CD4-positive, alpha-beta T cell treated with Interleukin-15 for 1 hour (primary cell): ENCODE results near the gene ANKRD10.
"Not testable (repeated sequence)": the region's sequence is repeated elsewhere in the genome, so short reads cannot be mapped to it uniquely, and the experiment has no call there.

ENCODE experiments used
- DNase-seq: peaks from one replicate; pipeline ENCODE4 v3.0.0-alpha.2; 2020

The ANKRD10 gene

DNA sequence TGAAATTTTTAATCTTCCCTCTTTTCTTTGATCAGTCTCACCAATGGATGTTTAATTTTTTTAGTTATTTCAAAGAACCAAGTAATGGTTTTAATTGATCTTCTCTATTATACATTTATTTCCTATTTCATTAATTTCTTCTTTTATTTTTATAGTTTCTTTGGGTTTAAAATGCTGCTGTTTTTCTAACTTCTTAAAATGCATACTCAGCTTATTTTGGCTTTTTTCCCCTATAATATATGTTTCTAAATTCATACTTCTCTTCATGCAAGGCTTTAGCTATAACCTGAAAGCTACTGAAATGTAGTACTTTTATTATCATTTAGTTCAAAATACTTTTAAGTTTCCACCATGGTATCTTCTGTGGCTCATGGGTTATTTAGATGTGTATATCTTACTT, 53.9 kb downstream of the ANKRD10 start:
- no peak for DNase-seq

GRCh38 chr13:110856942-110857835, 57.7 kb downstream of the ANKRD10 start:
- no peak for DNase-seq

DNA sequence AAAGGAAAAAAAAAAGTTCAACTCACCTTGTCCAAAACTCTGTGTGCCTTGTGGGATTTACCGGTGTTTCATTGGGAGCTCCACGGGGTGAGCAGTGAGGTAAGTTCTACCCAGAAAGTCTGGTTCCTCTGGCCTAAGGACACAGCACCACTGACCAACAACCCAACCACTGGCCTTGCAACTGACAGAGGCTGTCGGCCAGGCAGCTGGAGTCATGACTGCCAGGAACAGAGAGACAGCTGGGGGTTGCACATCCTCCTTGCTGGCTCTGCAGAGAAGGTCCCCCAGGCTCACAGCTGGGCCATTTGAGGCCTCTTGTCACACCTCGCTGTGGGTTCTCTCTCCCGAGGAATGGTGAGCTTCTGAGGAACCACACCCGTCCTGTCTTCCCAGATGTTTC, 59.5 kb downstream of the ANKRD10 start:
- DNase-seq: no peak

GRCh38 chr13:110854866-110855265, 60.0 kb downstream of the ANKRD10 start:
- no peak for DNase-seq

DNA sequence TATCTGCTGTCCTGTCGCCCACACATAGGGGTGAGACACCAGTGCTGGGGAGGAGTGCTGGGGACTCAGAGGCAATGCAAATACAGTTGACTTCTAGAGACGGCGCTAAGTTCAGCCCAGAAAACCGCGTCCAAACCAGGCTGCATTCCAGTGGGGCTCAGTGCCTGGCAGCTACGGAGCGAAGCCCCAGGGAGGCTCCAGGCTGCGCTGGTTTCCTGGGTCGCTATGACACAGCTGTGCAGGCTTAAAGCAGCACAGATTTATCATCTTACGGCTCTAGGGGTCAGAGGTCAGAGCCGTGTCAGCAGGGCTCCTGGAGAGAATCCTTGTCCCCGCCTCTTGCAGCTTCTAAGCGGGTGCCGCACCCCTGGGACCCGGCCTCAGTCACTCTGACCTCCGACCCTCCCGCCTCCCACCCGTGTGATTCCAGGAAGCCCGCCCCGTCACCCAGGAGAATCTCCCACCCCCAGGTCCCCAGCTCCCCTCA, 61.6 kb downstream of the ANKRD10 start:
- no peak for DNase-seq

DNA sequence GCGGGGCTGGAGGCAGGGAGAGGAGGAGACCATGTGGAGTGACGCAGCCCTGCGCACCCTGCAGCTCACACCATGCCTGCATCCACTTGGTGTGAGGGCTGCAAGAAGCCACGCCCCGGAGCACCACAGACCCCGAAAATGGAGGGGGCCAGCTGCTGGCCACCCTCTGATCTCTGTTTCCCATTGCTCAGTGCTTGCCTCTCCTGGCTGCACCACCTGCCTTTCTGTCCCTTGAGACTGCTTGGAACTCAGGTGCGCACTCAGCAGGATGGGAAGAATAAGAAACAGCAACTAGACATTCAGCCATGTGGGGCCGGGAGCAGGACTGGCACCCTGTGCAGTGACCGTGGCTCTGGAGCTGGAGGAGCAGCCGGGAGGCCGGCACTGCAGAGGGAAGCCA, 64.0 kb downstream of the ANKRD10 start:
- no peak for DNase-seq

- DNase-seq: no peak
These were observed 64.9 kb downstream of the ANKRD10 start for GRCh38 chr13:110850006-110850405.

DNA sequence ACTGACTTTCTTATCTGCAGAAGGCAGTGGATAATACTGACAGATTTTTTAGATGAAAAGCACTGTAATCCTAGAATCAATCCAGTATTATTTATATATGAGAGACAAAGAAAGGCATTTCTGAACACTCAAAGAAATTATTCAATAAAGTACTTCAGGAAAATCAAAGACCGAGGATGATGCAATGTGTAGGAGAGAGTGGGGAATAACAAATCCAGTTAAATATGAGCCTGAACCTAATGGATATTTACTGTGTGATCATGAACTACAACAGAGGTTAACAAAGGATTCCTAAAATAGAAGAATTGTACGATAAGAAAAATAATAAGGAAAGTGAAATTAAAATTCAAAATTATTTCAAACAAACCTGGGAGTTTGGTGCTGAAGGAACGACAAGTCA, 69.3 kb downstream of the ANKRD10 start:
- no peak for DNase-seq

DNA sequence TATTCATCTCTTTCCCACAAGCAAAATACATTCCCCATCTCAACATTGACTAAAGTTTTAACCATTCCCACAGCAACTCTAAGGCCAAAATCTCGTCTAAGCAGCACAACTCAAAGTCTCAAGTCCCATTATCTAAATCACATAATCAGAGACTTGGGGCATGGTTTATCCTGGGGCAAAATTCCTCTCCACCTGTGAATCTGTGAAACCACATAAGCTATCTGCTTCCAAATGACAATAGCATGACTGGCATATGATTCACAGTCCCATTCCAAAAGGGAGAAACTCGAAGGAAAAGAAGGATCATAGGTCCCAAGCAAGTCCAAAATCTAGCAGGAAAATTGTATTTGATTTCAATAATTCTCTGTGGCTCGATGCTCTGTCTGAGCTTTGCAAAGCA, 73.0 kb downstream of the ANKRD10 start:
- DNase-seq: no peak

DNA sequence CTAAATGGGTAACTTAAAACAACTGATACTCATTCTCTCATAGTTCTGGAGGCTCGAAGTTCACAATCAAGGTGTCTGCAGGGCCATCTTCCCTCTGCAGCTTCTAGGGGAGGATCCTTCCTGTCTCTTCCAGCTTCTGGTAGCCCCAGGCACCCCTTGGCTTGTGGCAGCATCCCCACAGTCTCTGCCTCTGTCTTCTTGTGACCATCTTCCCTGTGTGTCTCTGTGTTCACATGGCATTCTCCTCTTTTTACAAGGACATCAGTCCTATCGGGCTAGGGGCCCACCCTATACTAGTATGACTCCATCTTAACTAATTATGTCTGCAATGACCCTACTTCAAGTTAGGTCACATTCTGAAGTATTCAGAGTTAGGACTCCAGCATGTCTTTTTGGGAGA, 73.5 kb downstream of the ANKRD10 start:
- DNase-seq: no peak

DNA sequence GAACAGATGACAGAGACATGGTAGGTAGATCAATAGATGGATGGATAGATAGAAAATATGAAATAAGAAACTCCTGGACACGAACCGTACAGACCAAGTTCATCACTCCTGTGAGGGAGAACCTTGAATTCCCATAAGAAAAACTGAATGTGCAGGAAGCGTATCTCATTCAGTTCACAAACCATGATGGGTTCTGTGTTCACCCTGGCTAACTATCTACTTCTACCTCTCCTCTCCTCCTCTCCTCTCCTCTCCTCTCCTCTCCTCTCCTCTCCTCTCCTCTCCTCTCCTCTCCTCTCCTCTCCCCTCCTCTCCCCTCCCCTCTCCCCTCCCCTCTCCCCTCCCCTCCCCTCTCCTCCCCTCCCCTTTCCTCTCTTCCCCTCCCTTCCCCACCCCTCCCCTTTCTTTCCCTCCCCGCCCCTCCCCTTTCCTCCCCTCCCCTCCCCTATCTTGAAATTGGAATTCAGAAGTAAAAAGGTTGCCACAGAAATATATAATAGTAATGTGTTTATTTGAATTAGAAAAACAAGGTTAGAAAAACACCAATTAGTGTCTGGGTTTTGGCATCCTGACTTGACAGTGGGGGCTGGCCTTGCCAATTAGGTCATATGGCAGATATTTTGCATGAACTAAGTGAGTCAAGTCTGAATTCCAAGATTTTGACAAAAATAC, 75.9 kb downstream of the ANKRD10 start:
- DNase-seq: no peak

GRCh38 chr13:110838116-110838515, 76.8 kb downstream of the ANKRD10 start:
- DNase-seq: no peak

- DNase-seq: not testable (repeated sequence)
These were observed 77.3 kb downstream of the ANKRD10 start for GRCh38 chr13:110837397-110838061.

DNA sequence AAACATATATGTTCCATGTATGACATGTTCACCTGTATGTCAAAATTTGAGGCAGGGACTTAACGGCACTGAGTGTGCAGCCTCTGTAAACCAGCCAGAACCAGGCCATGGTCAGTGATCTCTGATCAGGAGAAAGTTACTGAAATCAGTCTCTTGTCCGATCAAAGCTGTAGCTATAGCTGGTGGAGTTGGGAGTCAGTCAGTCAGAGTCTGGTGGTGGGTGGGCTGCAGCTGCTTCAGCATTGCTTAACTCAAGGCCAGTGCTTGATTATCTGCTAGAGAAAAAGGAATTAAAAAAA, 78.3 kb downstream of the ANKRD10 start:
- DNase-seq: no peak

- no peak for DNase-seq
These were observed 78.9 kb downstream of the ANKRD10 start for GRCh38 chr13:110835721-110836604.

- DNase-seq: no peak
These were observed 80.3 kb downstream of the ANKRD10 start for GRCh38 chr13:110834572-110834971.

DNA sequence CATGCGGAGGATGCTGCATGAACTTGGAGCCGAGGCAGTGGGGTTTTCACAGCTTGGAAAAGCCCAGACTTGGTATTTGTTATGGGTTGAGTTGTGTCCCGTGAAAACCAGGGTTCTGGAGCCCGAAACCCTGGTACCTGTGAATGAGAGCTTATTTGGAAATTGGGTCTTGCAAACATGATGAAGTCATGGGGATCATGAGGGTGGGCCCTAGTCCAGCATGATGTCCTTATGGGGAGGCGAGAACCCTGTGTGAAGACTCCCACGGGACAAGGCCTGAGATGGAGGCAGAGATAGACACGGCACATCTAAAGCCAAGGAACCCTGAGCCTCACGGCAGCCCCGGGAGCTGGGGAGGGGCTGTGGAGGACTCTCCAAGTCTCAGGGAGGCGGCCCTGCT, 82.3 kb downstream of the ANKRD10 start:
- DNase-seq: no peak

DNA sequence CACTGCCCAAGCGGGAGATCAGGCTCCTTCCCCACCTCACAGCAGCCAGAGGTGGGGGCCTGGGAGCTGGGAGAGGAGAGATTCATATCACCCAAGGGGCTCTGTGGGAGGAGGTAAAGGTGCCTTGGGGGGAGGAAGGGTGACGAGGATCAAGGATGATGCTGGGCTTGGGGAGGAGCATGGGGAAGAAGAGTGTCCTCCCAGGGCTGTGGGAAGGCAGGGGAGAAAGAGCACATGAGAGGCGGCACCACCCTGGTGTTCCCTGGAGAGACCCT, 82.7 kb downstream of the ANKRD10 start:
- no peak for DNase-seq

- no peak for DNase-seq
These were observed 83.2 kb downstream of the ANKRD10 start for GRCh38 chr13:110831437-110832204.

- DNase-seq: no peak
These were observed 84.0 kb downstream of the ANKRD10 start for GRCh38 chr13:110830800-110831371.

GRCh38 chr13:110830331-110830730, 84.5 kb downstream of the ANKRD10 start:
- DNase-seq: no peak

DNA sequence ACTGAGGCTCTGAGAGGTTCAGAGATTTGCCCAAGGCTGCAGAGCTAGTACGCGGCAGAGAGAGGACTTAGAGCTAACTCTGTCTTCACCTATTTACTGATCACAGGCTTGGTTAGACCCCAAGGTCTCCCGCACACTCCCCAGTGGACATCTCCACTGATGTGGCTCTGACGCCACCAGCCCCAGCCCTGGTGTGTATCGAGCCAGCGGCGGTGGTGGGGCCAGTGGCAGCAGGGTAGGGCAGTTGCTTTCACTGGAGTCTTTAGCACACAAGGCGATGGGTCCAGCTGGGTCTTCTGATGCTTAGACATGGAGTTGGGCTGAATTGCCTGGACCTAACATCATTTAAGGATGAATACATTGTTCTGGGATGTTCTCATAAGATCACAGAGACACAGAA, 85.4 kb downstream of the ANKRD10 start:
- DNase-seq: no peak
